Pancreas (tissue), 10 donors: ENCODE measurements around the gene NHLRC2. TPM values are rescaled to one million over a fixed set of nuclear protein-coding genes. Genes with fewer than 3 reads are reported as not detected.
A peak's percentile ranks its signal among the peaks of the same experiment; 100 is the strongest.

Source experiments
- ATAC-seq, 4 donors: fragments of 200-7000 bp; cut with Tn5 transposase; one replicate each; pipeline versions ENCODE4 v1.8.0 to v1.9.1; 2020; ENCODE audit warnings: mild to moderate bottlenecking in 4 of 4, moderate library complexity in 4 of 4
- DNase-seq, 6 donors: peaks; one replicate each; pipeline ENCODE4 v3.0.0-alpha.2; 2020
- FAIRE-seq: peaks from 2 replicates; lab custom pipeline; 2012; peaks lifted over from hg19 to GRCh38; lab: Jason Lieb, UNC
- H3K27ac ChIP-seq, 4 donors: fragments of 200-600 bp; sonication (generic); 1 replicate in 3 of 4; 2 replicates in 1 of 4; pipeline versions ENCODE4 v1.5.0 to v1.8.0; 2020
- H3K27me3 ChIP-seq, 4 donors: fragments of 200-600 bp; one replicate each; pipeline ENCODE4 v1.8.0; 2021
- H3K36me3 ChIP-seq, 3 donors: fragments of 200-600 bp; sonication (generic) in 1 of 3; one replicate each; pipeline versions ENCODE4 v1.5.0 to v1.8.0; 2020 to 2021
- H3K4me1 ChIP-seq, 3 donors: fragments of 200-600 bp; one replicate each; pipeline ENCODE4 v1.8.0; 2021
- H3K4me3 ChIP-seq, 4 donors: fragments of 200-600 bp; sonication (generic) in 2 of 4; one replicate each; pipeline versions ENCODE4 v1.5.0 to v1.8.0; 2020 to 2021
- H3K9me3 ChIP-seq, 4 donors: fragments of 200-600 bp; one replicate each; pipeline ENCODE4 v1.8.0; 2021
- CTCF ChIP-seq, 4 donors: fragments of 200-600 bp; sonication (generic) in 3 of 4; IDR thresholded peaks; one replicate each; pipeline versions ENCODE4 v1.5.0 to v1.8.0; 2021; ENCODE audit warnings: antibody characterized with exemption in 4 of 4
- WGBS, 2 donors: extraction: QIAGEN DNeasy Blood & Tissue Kit; methylation state at CpG; one replicate each; pipeline ENCODE4 v1.1.7; 2013; 5-methylcytosine and 5-hydroxymethylcytosine counted together
- intact Hi-C, 3 donors: fragments of 100-400 bp; cut with DNase I; formaldehyde crosslinking; loops; one replicate each; pipeline versions ENCODE4 v1.11.1 to v1.14.2; 2022
- polyA plus RNA-seq, 2 donors: library from polyadenylated mRNA; stranded (reverse); fragments of 200-250 nt; gene quantifications; one replicate each; pipeline ENCODE4 v1.2.3, GENCODE V29; 2013
- total RNA-seq, 6 donors: library from RNA; stranded (reverse); fragmentation: NEBNext Ultra II Directional in 4 of 6; extraction: Animal tissue kit (Norgen Biotek cat#: 25700) in 4 of 6; gene quantifications; one replicate each; pipeline versions ENCODE4 v1.2.1 to v1.2.4, GENCODE V29; 2021 to 2023
- donor health status: healthy with polysubstance abuse.
- donor health status: DM: no; HTN: no; CAD: no; lungs with moderate emphysema.
- donor health status: DM: no; HTN: no; CAD: no.
- donor health status: control.
- donor health status: control.
- donor health status: Bipolar disorder and iron deficiency.
- donor health status: DM: yes; HTN: yes; CAD: no.
- donor health status: DM: no; HTN: no; CAD: no.
- donor health status: DM: no; HTN: no; CAD: no.
- donor health status: DM: yes; HTN: yes; CAD: no.

Gene NHLRC2
- total and polyA plus RNA-seq, 8 donors, result 4.3 to 24.0 (median 17.4) TPM

GRCh38 chr10:113958631-113959382 is 104.3 kb downstream of the NHLRC2 start:
- H3K27ac ChIP-seq, result peak overlapping the region in 3 of 4 donors; percentile 4 to 50 (median 22)
- no peaks in the 10 kb centered on the region for H3K36me3 ChIP-seq
- H3K4me1 ChIP-seq, result peaks cover 0 to 8% (median 0%) of the 10 kb centered on the region in 3 donors
- FAIRE-seq (peak; percentile 49), DNase-seq (no peak), ATAC-seq (peak; percentile 52 to 82 (median 76))
- no peaks in the 10 kb centered on the region for H3K27me3 ChIP-seq
- intact Hi-C loops, result no loop called here
- no peak overlapping the region for H3K4me3 ChIP-seq
- 73% methylated on average over 11 of the region's 11 CpGs for WGBS, 2 donors
- TF ChIP-seq CTCF (IDR thresholded peaks at IDR 0.05), result no peak
- no peaks in the 10 kb centered on the region for H3K9me3 ChIP-seq

DNA sequence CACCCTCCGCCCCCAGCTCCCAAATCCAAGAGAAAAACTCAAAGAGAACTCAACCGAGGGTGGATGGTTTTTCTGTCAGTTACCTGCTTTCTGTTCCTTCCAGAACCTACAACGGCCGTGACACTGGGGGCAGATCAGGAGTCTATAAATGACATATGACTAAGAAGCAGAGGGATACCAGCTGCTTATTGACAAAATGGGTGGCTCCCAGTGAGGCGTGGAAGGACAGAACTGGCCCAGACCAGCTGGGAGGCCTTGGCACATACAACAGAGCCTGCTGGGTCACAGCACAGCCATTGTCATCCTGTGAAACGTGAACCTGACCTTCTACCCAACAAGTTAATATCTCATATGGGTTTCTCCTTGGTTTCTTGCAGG is 104.9 kb downstream of the NHLRC2 start:
- intact Hi-C loops, result no loop called here
- Histone ChIP-seq H3K4me3 (no peak overlapping the region), H3K36me3 (no peaks in the 10 kb centered on the region), H3K27ac (peak overlapping the region in 3 of 4 donors; percentile 0 to 41 (median 22)), H3K27me3 (no peaks in the 10 kb centered on the region), H3K4me1 (peaks cover 0 to 8% (median 0%) of the 10 kb centered on the region in 3 donors), H3K9me3 (no peaks in the 10 kb centered on the region)
- peak in 3 of 4 donors; percentile 46 to 58 (median 55) for ATAC-seq
- DNase-seq, result no peak
- WGBS, 2 donors, result 74 to 84% methylated on average over 6 of the region's 6 CpGs
- TF ChIP-seq CTCF (IDR thresholded peaks at IDR 0.05), result no peak
- FAIRE-seq, result no peak

GRCh38 chr10:113960617-113961181 is 106.2 kb downstream of the NHLRC2 start:
- 72 to 74% methylated on average over 11 of the region's 11 CpGs for WGBS, 2 donors
- H3K4me3 ChIP-seq, result no peak overlapping the region
- intact Hi-C loops, result no loop called here
- ATAC-seq (peak in 3 of 4 donors; percentile 18 to 55 (median 27)), FAIRE-seq (no peak), DNase-seq (no peak)
- H3K4me1 ChIP-seq, result peaks cover 0 to 8% (median 0%) of the 10 kb centered on the region in 3 donors
- H3K9me3 ChIP-seq, result no peaks in the 10 kb centered on the region
- H3K27me3 ChIP-seq, result no peaks in the 10 kb centered on the region
- H3K27ac ChIP-seq, result no peak overlapping the region
- no peak for TF ChIP-seq CTCF (IDR thresholded peaks at IDR 0.05)
- H3K36me3 ChIP-seq, result no peaks in the 10 kb centered on the region

DNA sequence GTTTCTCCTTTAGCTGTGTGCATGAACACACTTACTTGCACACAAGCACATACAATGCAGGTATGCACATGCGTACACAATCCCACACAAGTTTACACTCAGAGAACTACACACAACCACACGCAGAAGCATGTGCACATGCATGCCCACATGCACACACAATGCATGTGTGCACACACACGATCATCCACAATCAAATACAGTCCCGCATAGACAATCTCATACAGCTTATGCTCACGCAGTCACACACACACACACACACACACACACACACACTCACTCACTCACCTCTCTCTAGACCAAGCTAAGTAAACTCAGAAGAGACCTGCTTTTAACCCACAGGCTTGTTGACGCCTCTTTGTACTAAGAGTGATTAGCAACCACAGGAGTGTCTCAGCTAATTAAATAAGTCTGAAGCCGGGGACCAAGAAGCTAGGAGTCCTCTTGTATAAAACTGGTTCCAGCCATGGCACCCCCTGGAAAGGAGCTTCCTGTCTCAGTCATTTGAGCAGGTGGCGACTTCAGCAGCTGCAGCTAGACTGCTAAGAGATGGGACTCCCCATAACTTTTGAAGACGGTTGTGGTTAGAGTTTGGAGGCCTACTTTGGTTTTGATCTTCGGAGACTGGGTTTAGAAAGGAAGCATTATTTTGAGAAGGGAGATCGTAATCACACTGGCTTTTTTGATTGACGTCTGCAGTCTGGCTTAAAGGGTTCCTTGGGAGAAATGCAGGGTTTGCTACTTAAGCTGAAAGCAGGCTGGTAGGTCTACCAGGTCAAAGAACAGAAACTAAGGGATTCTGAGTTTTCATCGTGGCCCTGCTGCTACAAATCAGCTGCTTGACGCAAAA is 106.9 kb downstream of the NHLRC2 start:
- ATAC-seq, result peak in 1 of 4 donors; percentile 15

More for the DNA sequence above, 106.9 kb downstream of the NHLRC2 start:
- peaks cover 0 to 8% (median 0%) of the 10 kb centered on the region in 3 donors for H3K4me1 ChIP-seq
- intact Hi-C loops, result no loop called here
- H3K27me3 ChIP-seq, result no peaks in the 10 kb centered on the region
- H3K36me3 ChIP-seq, result no peaks in the 10 kb centered on the region
- no peaks in the 10 kb centered on the region for H3K9me3 ChIP-seq
- no peak for TF ChIP-seq CTCF (IDR thresholded peaks at IDR 0.05)
- WGBS, 2 donors, result 77 to 89% methylated on average over 14 of the region's 14 CpGs
- no peak overlapping the region for H3K4me3 ChIP-seq
- no peak for FAIRE-seq
- no peak for DNase-seq
- H3K27ac ChIP-seq, result no peak overlapping the region
